Measurements from ENCODE around the gene SLC8A2. TPM values are rescaled to one million over a fixed set of nuclear protein-coding genes. Genes with fewer than 3 reads are reported as not detected.

The SLC8A2 gene
- total and polyA plus RNA-seq, 10 of the 15 experiments (the other 5 are each of a cell fraction or from before 2014, with no cell fraction given), result not detected

DNA sequence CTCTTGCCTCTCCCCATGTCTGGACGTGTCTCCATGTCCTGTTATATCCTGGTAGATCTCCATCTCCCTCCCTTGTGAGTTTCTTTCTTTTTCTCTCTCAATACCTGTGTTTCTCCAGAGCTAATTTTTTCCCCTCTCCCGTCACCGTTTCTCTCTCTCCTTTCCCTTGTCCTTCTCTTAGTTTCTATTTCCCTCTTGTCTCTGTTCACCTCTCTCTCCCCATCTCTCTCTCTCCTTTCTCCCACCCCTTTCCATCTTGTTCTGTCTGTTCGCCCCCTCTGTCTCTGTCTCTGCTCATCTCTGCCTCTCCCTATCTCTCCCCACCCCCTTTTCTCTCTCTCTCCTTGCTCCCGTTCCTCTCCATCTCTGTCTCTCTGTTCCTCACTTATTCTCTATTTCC lies 13.0 kb downstream of the SLC8A2 start:
- Histone ChIP-seq H3K9ac (ENCODE audit: control insufficient read depth, insufficient read depth, low read length) (no peak overlapping the region), H3K9me3 (replicated peaks; ENCODE audit: control insufficient read depth, insufficient read depth, low read length) (no peaks in the 10 kb centered on the region; the same call in 2 of the 3 replicates), H3K36me3 (ENCODE audit: control insufficient read depth in 2 of 2, insufficient read depth in 2 of 2, low read length in 1 of 2) (no peaks in the 10 kb centered on the region), H3K27ac (ENCODE audit: control insufficient read depth, insufficient read depth) (no peak overlapping the region), H3K4me2 (ENCODE audit: control insufficient read depth, insufficient read depth) (no peak overlapping the region), H3K4me1 (ENCODE audit: control insufficient read depth, insufficient read depth, low read length) (no peaks in the 10 kb centered on the region), H4K20me1 (ENCODE audit: control insufficient read depth, insufficient read depth) (no peaks in the 10 kb centered on the region), H2AFZ (ENCODE audit: control insufficient read depth, low read depth, low read length) (no peak overlapping the region), H3K27me3 (replicated peaks in 1 of 2; ENCODE audit: control insufficient read depth in 2 of 2, insufficient read depth in 2 of 2, low read length in 1 of 2) (no peaks in the 10 kb centered on the region; a peak in 4 of 4 replicates), H3K4me3 (no peak overlapping the region), H3K79me2 (ENCODE audit: control insufficient read depth, insufficient read depth, low read length) (no peaks in the 10 kb centered on the region)
- no peak for FAIRE-seq
- no peak for DNase-seq (ENCODE audit: low read depth, low spot score)
- ChIA-PET POLR2A (no interaction called here), RAD21 (ENCODE audit: unreplicated experiment) (interaction anchor here (0.6 kb wide), 1 partner anchor 24 kb away, joined by 3 read pairs; no protein-coding TSS in a partner anchor), CTCF (no interaction called here), SMC1A (ENCODE audit: uncharacterized antibody, unreplicated experiment) (no interaction called here)
- no TSS peak for BruUV-seq (replicated peaks)
- WGBS (ENCODE audit: insufficient coverage, insufficient replicate concordance, low lambda C conversion rate, missing lambda C conversion rate), result 6% methylated on average over 5 of the region's 5 CpGs
- ATAC-seq, result no peak
- in situ Hi-C loops (cut with MboI), result no loop called here
- intact Hi-C loops (cut with micrococcal nuclease; ENCODE audit: unreplicated experiment), result no loop called here
- TF ChIP-seq TCF12 (IDR thresholded peaks at IDR 0.05; ENCODE audit: low read depth, low read length) (no peak), RCOR1 (conservative IDR thresholded peaks at IDR 0.05; ENCODE audit: low read depth, low read length) (no peak), YBX1 (IDR thresholded peaks at IDR 0.05) (no peak), YY1 (IDR thresholded peaks at IDR 0.05; ENCODE audit: low read depth, low read length) (no peak), EP300 (IDR thresholded peaks at IDR 0.05; ENCODE audit: borderline replicate concordance in 1 of 2, control insufficient read depth in 1 of 2, low read depth in 2 of 2, low read length in 2 of 2) (no peak), DPF2 (IDR thresholded peaks at IDR 0.05) (no peak), TBL1XR1 (IDR thresholded peaks at IDR 0.05; ENCODE audit: low read depth, low read length) (no peak), IKZF2 (IDR thresholded peaks at IDR 0.05) (no peak), USF2 (IDR thresholded peaks at IDR 0.05; ENCODE audit: borderline replicate concordance, low read depth, low read length) (no peak)
